Measurements from ENCODE around the gene SYT14.
A peak's percentile ranks its signal among the peaks of the same experiment; 100 is the strongest.
"Not testable (repeated sequence)": the region's sequence is repeated elsewhere in the genome, so short reads cannot be mapped to it uniquely, and the experiment has no call there.

Gene SYT14

GRCh38 chr1:210124736-210125135, 186.7 kb downstream of the SYT14 start:
- no peak for DNase-seq

GRCh38 chr1:210125143-210125542, 187.1 kb downstream of the SYT14 start:
- DNase-seq: no peak

- DNase-seq: no peak
These were observed 191.1 kb downstream of the SYT14 start for GRCh38 chr1:210129092-210129491.

GRCh38 chr1:210129759-210130158, 191.7 kb downstream of the SYT14 start:
- no peak for DNase-seq

GRCh38 chr1:210132582-210132981, 194.6 kb downstream of the SYT14 start:
- no peak for DNase-seq

GRCh38 chr1:210143465-210144062, 205.5 kb downstream of the SYT14 start:
- DNase-seq: peak; percentile 59

- DNase-seq: no peak
These were observed 206.7 kb downstream of the SYT14 start for GRCh38 chr1:210144736-210145135.

- DNase-seq: no peak
These were observed 213.1 kb downstream of the SYT14 start for GRCh38 chr1:210151052-210151672.

- DNase-seq: no peak
These were observed 221.2 kb downstream of the SYT14 start for GRCh38 chr1:210159211-210159610.

GRCh38 chr1:210170220-210170619, 232.2 kb downstream of the SYT14 start:
- DNase-seq: no peak

- DNase-seq: no peak
These were observed 236.1 kb downstream of the SYT14 start for GRCh38 chr1:210174133-210174532.

GRCh38 chr1:210185063-210185462, 247.0 kb downstream of the SYT14 start:
- no peak for DNase-seq

- DNase-seq: peak; percentile 69
These were observed 250.0 kb downstream of the SYT14 start for GRCh38 chr1:210187849-210188606.

- no peak for DNase-seq
These were observed 251.4 kb downstream of the SYT14 start for GRCh38 chr1:210189426-210189825.

GRCh38 chr1:210195635-210196160, 257.7 kb downstream of the SYT14 start:
- no peak for DNase-seq

GRCh38 chr1:210196266-210196665, 258.2 kb downstream of the SYT14 start:
- DNase-seq: not testable (repeated sequence)

GRCh38 chr1:210198840-210199239, 260.8 kb downstream of the SYT14 start:
- DNase-seq: no peak

- no peak for DNase-seq
These were observed 262.2 kb downstream of the SYT14 start for GRCh38 chr1:210200124-210200736.

GRCh38 chr1:210201681-210202080, 263.7 kb downstream of the SYT14 start:
- DNase-seq: no peak

GRCh38 chr1:210207597-210208450, 269.8 kb downstream of the SYT14 start:
- no peak for DNase-seq

- DNase-seq: no peak
These were observed 275.3 kb downstream of the SYT14 start for GRCh38 chr1:210213335-210213734.
